H9 (cell line): Measurements from ENCODE around the gene NRK. TPM values are rescaled to one million over a fixed set of nuclear protein-coding genes. Genes with fewer than 3 reads are reported as not detected.

Experiments
- DNase-seq: peaks from one replicate; pipeline ENCODE4 v3.0.0-alpha.2; 2017
- H2AFZ ChIP-seq: one replicate; pipeline ENCODE4 v1.6.1; 2013; ENCODE audit warnings: mild to moderate bottlenecking, low read length, control low read depth, moderate library complexity
- H2AK5ac ChIP-seq: 2 replicates; pipeline ENCODE4 v1.6.1; 2013; ENCODE audit warnings: low read length, control low read depth, mixed read lengths; ENCODE audit not compliant: insufficient read length
- H2BK120ac ChIP-seq: one replicate; pipeline ENCODE4 v1.6.1; 2013; ENCODE audit warnings: low read depth, mild to moderate bottlenecking, low read length, control low read depth, inconsistent platforms; ENCODE audit not compliant: poor library complexity, severe bottlenecking
- H2BK12ac ChIP-seq: 2 replicates; pipeline ENCODE4 v1.6.1; 2013; ENCODE audit warnings: low read length, control low read depth, mixed read lengths, low read depth; ENCODE audit not compliant: insufficient read length
- H2BK15ac ChIP-seq: 2 replicates; pipeline ENCODE4 v1.6.1; 2013; ENCODE audit warnings: low read depth, low read length, control low read depth
- H2BK20ac ChIP-seq: one replicate; pipeline ENCODE4 v1.6.1; 2013; ENCODE audit warnings: low read depth, mild to moderate bottlenecking, low read length, control low read depth, inconsistent platforms; ENCODE audit not compliant: poor library complexity, severe bottlenecking
- H2BK5ac ChIP-seq: 2 replicates; pipeline ENCODE4 v1.6.1; 2013; ENCODE audit warnings: low read length, control low read depth, mixed read lengths; ENCODE audit not compliant: insufficient read length
- H3K14ac ChIP-seq: 2 replicates; pipeline ENCODE4 v1.6.1; 2013; ENCODE audit warnings: low read length, control low read depth; ENCODE audit not compliant: insufficient read depth
- H3K18ac ChIP-seq: 2 replicates; pipeline ENCODE4 v1.6.1; 2013; ENCODE audit warnings: low read depth, mild to moderate bottlenecking, mixed read lengths, low read length, control low read depth; ENCODE audit not compliant: insufficient read length
- H3K23ac ChIP-seq: 2 replicates; pipeline ENCODE4 v1.6.1; 2013; ENCODE audit warnings: low read length, control low read depth, mixed read lengths, low read depth; ENCODE audit not compliant: insufficient read length
- H3K23me2 ChIP-seq: 2 replicates; pipeline ENCODE4 v1.6.1; 2013; ENCODE audit warnings: low read depth, mild to moderate bottlenecking, mixed read lengths, low read length, control low read depth; ENCODE audit not compliant: insufficient read length, poor library complexity, severe bottlenecking
- H3K27ac ChIP-seq: 2 replicates; pipeline ENCODE4 v1.5.1; 2013; ENCODE audit warnings: low read length, control low read depth, mixed read lengths, low read depth; ENCODE audit not compliant: insufficient read length
- H3K27me3 ChIP-seq: 2 replicates; pipeline ENCODE4 v1.6.1; 2013; ENCODE audit warnings: low read length, control low read depth, inconsistent platforms; ENCODE audit not compliant: insufficient read depth
- H3K4ac ChIP-seq: 2 replicates; pipeline ENCODE4 v1.6.1; 2013; ENCODE audit warnings: low read depth, mild to moderate bottlenecking, control low read depth, inconsistent platforms, low read length, moderate library complexity
- H3K4me1 ChIP-seq: 2 replicates; pipeline ENCODE4 v1.6.1; 2013; ENCODE audit warnings: low read length, control low read depth, inconsistent platforms; ENCODE audit not compliant: insufficient read depth
- H3K4me2 ChIP-seq: 2 replicates; pipeline ENCODE4 v1.6.1; 2013; ENCODE audit warnings: low read length, control low read depth, mixed read lengths; ENCODE audit not compliant: insufficient read length, insufficient read depth
- H3K56ac ChIP-seq: 2 replicates; pipeline ENCODE4 v1.6.1; 2013; ENCODE audit warnings: low read depth, mild to moderate bottlenecking, mixed read lengths, low read length, control low read depth; ENCODE audit not compliant: insufficient read length
- H3K79me1 ChIP-seq: 2 replicates; pipeline ENCODE4 v1.6.1; 2013; ENCODE audit warnings: low read depth, mild to moderate bottlenecking, moderate library complexity, low read length, control low read depth, inconsistent platforms; ENCODE audit not compliant: insufficient read depth, poor library complexity, severe bottlenecking
- H3K79me2 ChIP-seq: 2 replicates; pipeline ENCODE4 v1.6.1; 2013; ENCODE audit warnings: low read length, control low read depth, inconsistent platforms; ENCODE audit not compliant: insufficient read depth
- H3K9ac ChIP-seq: 2 replicates; pipeline ENCODE4 v1.6.1; 2013; ENCODE audit warnings: low read length, control low read depth, mixed read lengths; ENCODE audit not compliant: insufficient read length; ENCODE audit errors: extremely low read depth
- H3K9me3 ChIP-seq: one replicate; pipeline ENCODE4 v1.6.1; 2013; ENCODE audit warnings: low read depth, low read length, inconsistent platforms; ENCODE audit not compliant: control insufficient read depth
- H3T11ph ChIP-seq: one replicate; pipeline ENCODE4 v1.6.1; 2013; ENCODE audit warnings: mild to moderate bottlenecking, low read length, control low read depth, inconsistent platforms
- H4K20me1 ChIP-seq: one replicate; pipeline ENCODE4 v1.6.1; 2013; ENCODE audit not compliant: control insufficient read depth, insufficient read length, insufficient read depth
- H4K5ac ChIP-seq: 2 replicates; pipeline ENCODE4 v1.6.1; 2013; ENCODE audit warnings: low read depth, mild to moderate bottlenecking, mixed read lengths, low read length, control low read depth; ENCODE audit not compliant: insufficient read length
- H4K8ac ChIP-seq: replicated peaks from 2 replicates; pipeline ENCODE4 v1.6.1; 2013; ENCODE audit warnings: low read length, control low read depth, mixed read lengths, low read depth; ENCODE audit not compliant: insufficient read length
- H4K91ac ChIP-seq: 2 replicates; pipeline ENCODE4 v1.6.1; 2013; ENCODE audit warnings: low read depth, mild to moderate bottlenecking, moderate library complexity, mixed read lengths, low read length, control low read depth; ENCODE audit not compliant: insufficient read length
- H3K27ac Mint-ChIP-seq, 3 experiments: 2 replicates in 2 of 3; 3 replicates in 1 of 3; pipeline ENCODE4 v1.8.0; 2020 to 2021; ENCODE audit warnings: mixed read lengths in 3 of 3, mild to moderate bottlenecking in 1 of 3, moderate library complexity in 1 of 3
- H3K27me3 Mint-ChIP-seq: 2 replicates; pipeline ENCODE4 v1.8.0; 2021; ENCODE audit warnings: low read depth, mild to moderate bottlenecking, moderate library complexity, mixed read lengths
- H3K36me3 Mint-ChIP-seq, 3 experiments: 2 replicates in 2 of 3; 3 replicates in 1 of 3; pipeline ENCODE4 v1.8.0; 2020 to 2021; ENCODE audit warnings: low read depth in 3 of 3, mixed read lengths in 3 of 3; ENCODE audit not compliant: insufficient read depth in 1 of 3
- H3K4me1 Mint-ChIP-seq, 2 experiments: 2 replicates each; pipeline ENCODE4 v1.8.0; 2020; ENCODE audit warnings: mixed read lengths in 2 of 2
- H3K4me3 Mint-ChIP-seq, 2 experiments: 2 replicates in 1 of 2; 3 replicates in 1 of 2; pipeline ENCODE4 v1.8.0; 2020 to 2021; ENCODE audit warnings: mild to moderate bottlenecking in 2 of 2, mixed read lengths in 2 of 2, moderate library complexity in 1 of 2
- H3K9me3 Mint-ChIP-seq, 2 experiments: 2 replicates in 1 of 2; 3 replicates in 1 of 2; pipeline ENCODE4 v1.8.0; 2020; ENCODE audit warnings: mild to moderate bottlenecking in 2 of 2, mixed read lengths in 2 of 2, moderate library complexity in 1 of 2
- CTCF ChIP-seq: fragments of 200-600 bp; sonication (generic); conservative IDR thresholded peaks from 3 replicates; pipeline ENCODE4 v1.8.0; 2021; ENCODE audit warnings: antibody characterized with exemption, mild to moderate bottlenecking
- WGBS: extraction: QIAGEN DNeasy Blood & Tissue Kit; methylation state at CpG from one replicate; pipeline ENCODE4 v1.1.7; 2013; ENCODE audit warnings: missing lambda C conversion rate, low lambda C conversion rate, mixed read lengths; ENCODE audit not compliant: insufficient read length; ENCODE audit errors: extremely low coverage; 5-methylcytosine and 5-hydroxymethylcytosine counted together
- total RNA-seq: library from RNA; stranded (reverse); gene quantifications from 2 replicates; pipeline ENCODE4 v1.2.1, GENCODE V29; 2021

NRK gene
- total RNA-seq, 1 experiment from 2014 or later = 1.4 TPM

GRCh38 chrX:105872941-105873340 lies 50.6 kb downstream of the NRK start:
- no peak overlapping the region for H4K8ac ChIP-seq

More at GRCh38 chrX:105872941-105873340, 50.6 kb downstream of the NRK start:
- no peak overlapping the region for H3K4ac ChIP-seq
- no peak overlapping the region for H3K27ac ChIP-seq
- H3K4me2 ChIP-seq = no peak overlapping the region
- DNase-seq = no peak
- WGBS = no CpG with 5 or more reads among the region's 7 CpGs
- H3K9ac ChIP-seq = no peak overlapping the region
- H3T11ph ChIP-seq = no peak overlapping the region
- H3K9me3 Mint-ChIP-seq = peaks cover 0 to 53% of the 10 kb centered on the region in 2 experiments; a peak in 2 of 5 replicates
- H3K23ac ChIP-seq = no peak overlapping the region
- no peaks in the 10 kb centered on the region for H3K4me1 Mint-ChIP-seq
- no peaks in the 10 kb centered on the region for H3K23me2 ChIP-seq
- H3K79me2 ChIP-seq = no peaks in the 10 kb centered on the region
- H3K4me1 ChIP-seq = no peaks in the 10 kb centered on the region
- no peak overlapping the region for H2BK15ac ChIP-seq
- H2BK20ac ChIP-seq = no peak overlapping the region
- no peaks in the 10 kb centered on the region for H3K27me3 ChIP-seq
- H2AK5ac ChIP-seq = no peak overlapping the region
- no peaks in the 10 kb centered on the region for H3K79me1 ChIP-seq
- no peak overlapping the region for H2AFZ ChIP-seq
- H2BK120ac ChIP-seq = no peak overlapping the region
- no peak overlapping the region for H2BK5ac ChIP-seq
- H3K9me3 ChIP-seq = no peaks in the 10 kb centered on the region
- no peaks in the 10 kb centered on the region for H3K27me3 Mint-ChIP-seq
- H3K36me3 Mint-ChIP-seq = no peaks in the 10 kb centered on the region
- no peak overlapping the region for H4K5ac ChIP-seq
- H2BK12ac ChIP-seq = no peak overlapping the region
- H3K27ac Mint-ChIP-seq = no peak overlapping the region
- no peak overlapping the region for H3K56ac ChIP-seq
- no peak overlapping the region for H4K91ac ChIP-seq
- H3K4me3 Mint-ChIP-seq = no peak overlapping the region
- no peak for TF ChIP-seq CTCF
- no peaks in the 10 kb centered on the region for H4K20me1 ChIP-seq
- no peak overlapping the region for H3K18ac ChIP-seq
- H3K14ac ChIP-seq = no peak overlapping the region
